Adipose tissue (tissue), 3 donors: Measurements from ENCODE around the gene RPS27. TPM values are rescaled to one million over a fixed set of nuclear protein-coding genes. Genes with fewer than 3 reads are reported as not detected.

Source experiments
- H3K27ac ChIP-seq: one replicate; pipeline ENCODE4 v1.5.1; 2013; ENCODE audit warnings: low read depth, low read length
- WGBS, 3 donors: extraction: QIAGEN DNeasy Blood & Tissue Kit; methylation state at CpG; one replicate each; pipeline ENCODE4 v1.1.7; 2013; 5-methylcytosine and 5-hydroxymethylcytosine counted together
- polyA plus RNA-seq, 3 donors: library from polyadenylated mRNA; stranded (reverse); fragments of 200-250 nt; gene quantifications; one replicate each; pipeline ENCODE4 v1.2.3, GENCODE V29; 2013
- donor health status: healthy with polysubstance abuse.
- donor health status: Bipolar disorder and iron deficiency.
- donor health status: healthy.

The RPS27 gene
- polyA plus RNA-seq, result over 10,000 TPM in 2 of 3 donors, 1,000 to 10,000 TPM in 1; 8,955 to 19,190 (median 11,429) TPM

DNA sequence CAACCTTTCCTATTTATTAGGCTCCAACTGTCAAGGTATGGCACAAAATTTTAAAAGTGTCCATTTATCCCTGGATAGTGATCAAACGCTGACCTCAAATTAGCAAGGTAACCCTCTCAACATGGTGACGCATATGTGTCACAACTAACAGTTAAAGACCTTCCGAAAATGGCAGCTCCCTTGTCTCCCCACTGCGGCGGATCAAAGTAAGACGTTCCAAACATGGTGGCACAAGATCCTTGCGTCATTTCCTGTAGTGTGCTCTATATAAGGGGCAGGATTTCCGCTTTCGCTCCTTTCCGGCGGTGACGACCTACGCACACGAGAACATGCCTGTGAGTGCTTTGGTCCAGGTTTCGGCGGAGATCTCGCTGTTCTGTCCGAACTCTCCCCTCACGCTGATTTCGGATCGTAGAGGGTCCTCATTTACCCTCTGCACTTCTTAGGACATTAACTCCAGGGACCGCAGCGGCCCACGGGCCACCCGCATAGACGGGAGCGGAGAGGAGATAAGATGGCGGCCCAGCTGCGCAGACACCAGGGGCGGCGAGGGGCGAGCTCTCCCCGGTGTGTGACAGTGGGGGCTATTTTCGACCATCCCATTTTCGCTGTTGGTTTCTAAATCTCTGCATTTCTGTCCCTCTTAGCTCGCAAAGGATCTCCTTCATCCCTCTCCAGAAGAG is at the start of gene RPS27:
Gene RPS27, plus strand, starts transcription at position 295 of the 683 bp plus-strand sequence. Its CDS starts 35 bp downstream, at position 330.
- WGBS, 3 donors, result 0% methylated on average over 35 to 36 of the region's 36 CpGs
- H3K27ac ChIP-seq, result peak within 1 kb of the TSS; percentile 83

DNA sequence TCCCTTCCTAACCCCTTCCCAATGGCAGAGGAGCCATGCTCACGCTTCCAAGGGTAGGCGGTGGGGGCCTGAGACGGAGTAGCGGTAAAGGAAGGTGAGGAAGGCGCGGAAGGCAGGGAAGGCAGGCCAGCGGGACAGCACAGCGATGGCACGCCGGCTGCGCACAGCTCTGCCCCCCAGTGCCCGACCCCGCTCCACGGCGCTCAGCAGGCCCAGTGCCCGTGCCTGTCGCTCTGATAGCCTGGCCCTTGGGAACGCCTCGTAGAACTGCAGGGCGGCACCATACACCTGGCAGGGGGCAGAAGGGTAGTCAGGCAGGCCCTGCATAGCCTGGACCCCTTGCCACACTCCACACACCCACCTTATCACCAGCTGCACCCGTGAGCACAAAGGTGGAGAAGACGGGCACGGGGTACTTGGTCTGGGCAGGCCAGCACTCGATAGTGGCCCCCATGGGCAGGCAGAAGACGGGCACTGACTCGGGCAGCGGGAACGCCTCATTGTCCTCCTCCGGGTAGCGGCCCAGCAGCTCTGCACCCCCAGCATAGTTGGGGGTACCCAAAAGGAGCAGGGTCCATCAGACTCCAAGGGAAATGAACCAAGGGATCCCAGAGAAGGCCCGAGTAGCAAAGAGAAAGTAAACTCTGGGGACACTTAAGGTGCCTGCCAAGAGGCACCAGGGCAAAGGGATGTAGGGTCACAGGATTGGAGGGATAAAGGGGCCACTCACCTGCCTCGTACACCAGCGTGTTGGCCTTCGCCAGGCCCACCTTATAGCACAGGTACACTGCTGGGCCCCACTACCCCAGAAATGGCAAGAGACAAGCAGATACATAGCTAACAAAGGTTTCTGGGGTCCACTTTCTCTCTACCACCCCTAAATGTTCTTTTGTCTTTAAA is 48.5 kb upstream of the RPS27 start:
- WGBS, 3 donors, result 94 to 96% (median 95%) methylated on average over 32 to 34 of the region's 34 CpGs
- no peak overlapping the region for H3K27ac ChIP-seq

DNA sequence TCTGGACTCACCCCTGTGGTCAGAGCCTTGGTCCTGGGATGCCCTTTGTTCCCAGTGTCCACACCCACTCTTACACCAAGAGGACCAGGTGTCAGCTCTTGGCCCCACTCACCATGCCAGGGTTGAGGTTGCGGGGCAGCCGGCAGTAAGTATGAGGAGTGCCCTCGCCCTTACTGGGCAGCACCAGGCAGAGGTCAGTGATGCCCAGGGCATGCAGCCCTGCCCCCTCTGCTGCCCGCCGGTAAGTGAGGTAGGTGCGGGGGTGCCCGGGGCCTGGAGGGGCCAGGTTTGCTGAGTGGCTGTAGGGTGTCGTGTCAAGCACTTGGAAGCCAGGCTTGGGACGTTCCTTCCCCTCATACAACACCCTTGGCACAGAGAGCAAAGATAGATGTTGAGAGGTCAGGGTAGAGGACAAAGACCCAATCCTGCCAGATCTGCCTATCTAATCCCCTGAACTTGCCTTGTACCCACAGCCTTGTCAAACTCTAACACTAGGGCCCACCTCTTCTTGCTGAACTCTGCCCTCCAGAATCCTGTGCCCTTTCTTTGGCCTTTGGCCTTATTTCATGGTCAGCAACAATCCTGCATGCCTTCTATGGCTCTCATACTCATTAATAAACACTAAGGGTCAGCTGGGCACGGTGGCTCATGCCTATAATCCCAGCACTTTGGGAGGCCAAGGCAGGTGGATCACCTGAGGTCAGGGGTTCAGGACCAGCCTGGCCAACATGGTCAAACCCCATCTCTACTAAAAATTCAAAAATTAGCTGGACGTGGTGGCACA is 47.6 kb upstream of the RPS27 start:
- no peak overlapping the region for H3K27ac ChIP-seq
- 85 to 92% (median 88%) methylated on average over 11 of the region's 11 CpGs for WGBS, 3 donors

DNA sequence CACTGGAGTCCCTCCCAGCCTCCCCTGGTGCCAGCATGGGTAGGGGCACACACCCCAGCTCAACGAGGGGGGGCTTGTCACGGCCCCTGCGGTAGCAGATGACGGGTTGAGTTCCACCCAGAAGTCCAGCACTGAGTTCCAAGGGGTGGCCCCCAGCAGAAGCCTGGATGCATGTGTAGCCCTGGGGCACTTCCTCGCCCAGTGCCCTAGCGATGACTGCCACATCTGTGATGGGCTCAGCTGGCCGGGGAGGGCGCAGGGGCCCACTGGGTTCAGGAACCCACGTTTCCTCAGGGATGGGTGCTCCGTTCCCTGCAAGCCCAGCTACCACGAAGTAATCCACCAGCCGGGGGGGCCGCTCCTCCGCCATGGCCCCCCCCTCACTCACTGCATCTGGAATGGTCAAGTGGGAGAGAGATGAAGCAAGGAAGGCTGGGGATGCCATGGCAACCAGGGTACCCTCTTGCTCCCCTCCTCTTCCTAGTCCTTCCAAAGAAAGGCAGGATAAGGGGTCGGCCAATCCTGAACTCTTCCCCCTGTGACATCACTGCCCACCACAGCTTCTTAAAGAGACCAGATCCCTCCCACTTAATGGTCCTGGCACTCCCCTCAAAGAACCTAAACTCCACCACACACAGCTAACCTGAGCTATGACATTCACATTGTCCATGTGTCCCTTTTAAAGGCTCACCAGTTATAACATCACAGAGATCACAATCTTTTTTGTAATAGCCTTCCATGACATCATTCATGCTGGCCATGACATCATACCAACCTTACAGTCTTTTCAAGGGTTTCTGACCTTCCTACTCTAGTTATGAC is 46.3 kb upstream of the RPS27 start:
- WGBS, 3 donors, result 73 to 83% (median 74%) methylated on average over 15 of the region's 15 CpGs
- H3K27ac ChIP-seq, result no peak overlapping the region

DNA sequence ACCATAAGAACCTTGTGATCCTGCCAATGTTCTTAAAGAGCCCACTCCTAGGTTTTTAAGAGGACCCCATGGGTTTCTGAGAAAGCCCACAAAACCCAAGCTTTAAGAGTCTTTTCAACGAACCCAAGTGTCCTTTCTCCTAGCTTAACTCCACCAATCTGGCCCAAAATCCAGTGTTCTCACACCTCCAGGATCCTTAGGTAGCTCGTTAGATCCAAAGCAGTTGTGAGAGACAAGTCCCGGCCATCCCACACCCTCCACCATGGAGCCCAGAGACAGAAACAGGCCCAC is 45.8 kb upstream of the RPS27 start:
- H3K27ac ChIP-seq, result peak overlapping the region; percentile 91
- 38 to 74% (median 45%) methylated on average over 3 of the region's 3 CpGs for WGBS, 3 donors

DNA sequence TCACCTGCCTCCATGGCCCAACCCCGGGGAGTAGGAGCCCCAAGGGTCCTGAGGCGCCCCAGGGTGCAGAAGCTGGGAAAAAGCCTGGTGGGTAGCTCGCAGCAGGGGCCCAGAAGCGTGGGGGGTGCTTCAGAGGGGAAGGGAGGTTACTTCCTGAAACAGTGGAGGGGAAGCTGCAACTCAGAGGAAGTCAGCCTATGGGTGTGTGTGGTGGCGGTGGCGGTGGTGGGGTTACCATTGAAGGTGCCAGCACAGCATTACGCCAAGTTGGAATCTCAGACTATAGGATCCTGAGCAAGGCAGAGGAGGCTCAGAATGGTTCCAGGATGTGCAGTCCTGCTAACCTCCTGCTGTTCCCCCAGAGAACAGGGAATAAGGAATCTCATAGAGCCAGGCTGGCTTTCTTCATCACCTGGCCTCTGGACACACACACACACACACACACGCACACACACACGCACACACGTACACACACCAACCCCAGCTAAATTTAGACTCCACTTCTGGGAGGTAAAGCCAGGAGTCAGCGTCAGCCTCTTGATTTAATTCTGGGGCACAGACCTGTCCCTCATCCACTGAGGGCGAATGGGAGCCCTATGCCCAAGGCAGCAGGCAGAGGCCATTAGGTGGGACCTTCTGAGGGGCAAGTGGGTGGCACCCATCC is 45.3 kb upstream of the RPS27 start:
- H3K27ac ChIP-seq, result peak overlapping the region; percentile 91
- 21 to 38% (median 23%) methylated on average over 12 of the region's 12 CpGs for WGBS, 3 donors

DNA sequence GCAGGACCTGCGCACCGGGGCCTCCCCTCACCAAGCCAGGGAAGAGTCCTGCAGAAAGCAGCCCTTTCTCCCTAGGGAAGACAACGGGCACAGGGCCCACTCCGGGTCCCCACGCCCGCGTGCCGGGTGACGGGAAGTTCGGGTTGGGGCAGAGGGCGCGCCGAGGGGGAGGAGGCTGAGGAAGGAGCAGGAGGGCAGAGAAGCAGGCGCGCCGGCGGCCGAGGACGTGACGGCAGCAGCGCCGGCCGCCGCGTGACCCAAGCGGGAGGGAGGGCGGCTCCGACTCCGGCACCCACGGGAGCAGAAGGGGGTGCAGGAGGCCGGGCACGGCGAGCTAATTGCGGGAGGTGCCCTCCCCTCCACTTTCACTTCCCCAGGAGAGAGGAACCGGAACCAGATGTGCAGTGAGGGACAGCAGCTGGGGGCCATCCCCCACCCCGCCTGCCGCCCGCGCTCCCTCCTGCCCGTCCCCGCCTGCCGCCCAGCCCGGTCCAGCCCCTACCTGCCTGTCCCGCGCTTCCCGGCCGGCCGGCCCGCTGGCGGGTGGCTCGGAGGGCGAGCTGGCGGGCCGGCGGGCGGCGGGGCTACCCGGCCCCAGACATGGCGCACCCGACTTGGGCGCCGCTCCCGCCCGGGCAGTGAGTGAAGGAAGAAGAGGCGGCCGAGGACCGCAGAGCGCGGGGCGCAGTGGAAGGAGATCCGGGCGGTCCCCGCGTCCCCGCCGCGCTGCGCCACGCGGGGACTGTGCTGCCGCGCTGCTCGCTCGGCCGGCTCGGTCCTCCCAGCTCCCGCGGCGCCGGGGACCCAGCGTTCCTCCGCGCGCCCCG is 44.6 kb upstream of the RPS27 start:
- 0 to 1% (median 1%) methylated on average over 62 to 95 of the region's 95 CpGs for WGBS, 3 donors
- H3K27ac ChIP-seq, result peak overlapping the region; percentile 97

DNA sequence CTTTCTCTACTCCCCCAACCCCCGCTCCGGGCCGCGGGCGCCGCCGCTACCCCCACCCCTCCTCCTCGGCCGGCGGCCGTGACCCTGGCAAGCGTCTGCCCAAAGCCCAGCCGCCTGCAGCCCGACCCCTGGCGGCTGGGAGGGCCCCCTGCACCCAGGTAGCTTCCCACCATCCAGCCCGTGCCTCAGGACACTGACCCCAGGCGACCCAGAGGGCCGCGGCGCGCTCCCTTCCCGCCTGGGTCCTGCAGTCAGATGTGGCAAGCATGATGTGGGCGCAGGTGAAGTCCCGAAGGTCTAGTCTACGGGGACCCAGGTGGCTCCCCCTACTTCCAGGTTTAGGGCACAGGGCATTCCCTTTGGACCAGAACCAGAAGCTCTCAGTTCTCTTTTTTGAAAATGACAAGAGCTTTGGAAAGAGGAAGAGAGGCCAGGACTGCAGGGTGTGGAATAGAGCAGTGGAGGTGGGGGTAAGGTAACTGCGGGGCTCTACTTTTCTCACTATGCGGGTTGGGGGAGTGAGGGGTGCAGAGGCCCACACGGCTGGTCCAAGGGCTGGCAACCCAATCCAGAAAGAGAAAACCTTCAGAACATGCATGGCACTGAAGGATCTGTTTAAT is 43.8 kb upstream of the RPS27 start, which contains the start of gene DENND4B:
Gene DENND4B, minus strand, starts transcription at position 97 of the 620 bp plus-strand sequence. CDS start 2,344 bp downstream, outside the sequence.
- peak within 1 kb of the TSS; percentile 97 for H3K27ac ChIP-seq
- 7 to 17% (median 9%) methylated on average over 17 to 28 of the region's 28 CpGs for WGBS, 3 donors

DNA sequence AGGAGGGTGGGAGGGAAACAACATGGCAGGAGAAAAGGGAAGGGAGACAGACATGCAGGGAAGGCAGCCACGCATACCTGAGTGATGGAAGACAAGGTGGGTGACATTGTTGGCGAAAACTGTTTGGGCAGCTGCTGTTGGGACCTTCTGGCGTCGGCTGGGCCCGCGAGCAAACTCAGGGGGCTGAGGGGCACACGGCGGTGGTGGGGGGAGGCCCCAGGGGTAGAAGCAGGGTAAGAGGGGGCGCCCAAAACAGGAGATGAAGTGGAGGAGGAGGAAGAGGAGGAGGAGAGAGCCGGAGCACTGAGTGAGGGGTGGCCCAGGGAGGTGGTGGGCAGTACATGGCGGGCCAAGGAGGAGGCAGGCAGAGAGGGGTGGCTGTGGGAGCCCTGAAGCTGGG is 39.4 kb upstream of the RPS27 start:
- H3K27ac ChIP-seq, result no peak overlapping the region
- 92 to 96% (median 94%) methylated on average over 11 of the region's 11 CpGs for WGBS, 3 donors

DNA sequence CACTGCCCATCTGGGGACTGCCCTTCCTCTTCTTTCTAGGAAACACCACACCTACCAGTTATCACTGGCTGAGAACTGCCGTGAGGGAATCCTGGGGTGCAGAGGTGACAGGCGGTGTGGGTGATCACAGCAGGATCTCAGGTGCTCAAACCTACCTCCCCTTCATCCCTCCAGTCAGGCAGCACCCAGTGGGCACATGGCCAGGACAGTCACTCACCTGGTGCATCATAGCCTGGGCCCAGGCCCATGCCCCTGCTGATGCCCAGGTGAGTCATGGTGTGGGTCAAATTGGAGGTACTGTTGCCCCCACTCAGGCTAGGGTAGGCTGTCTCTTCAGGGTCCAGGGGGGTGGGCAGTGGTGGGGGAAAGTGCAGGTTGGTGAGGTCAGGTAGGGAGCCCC is 38.8 kb upstream of the RPS27 start:
- WGBS, 3 donors, result 97 to 100% (median 100%) methylated on average over 2 of the region's 2 CpGs
- H3K27ac ChIP-seq, result no peak overlapping the region

DNA sequence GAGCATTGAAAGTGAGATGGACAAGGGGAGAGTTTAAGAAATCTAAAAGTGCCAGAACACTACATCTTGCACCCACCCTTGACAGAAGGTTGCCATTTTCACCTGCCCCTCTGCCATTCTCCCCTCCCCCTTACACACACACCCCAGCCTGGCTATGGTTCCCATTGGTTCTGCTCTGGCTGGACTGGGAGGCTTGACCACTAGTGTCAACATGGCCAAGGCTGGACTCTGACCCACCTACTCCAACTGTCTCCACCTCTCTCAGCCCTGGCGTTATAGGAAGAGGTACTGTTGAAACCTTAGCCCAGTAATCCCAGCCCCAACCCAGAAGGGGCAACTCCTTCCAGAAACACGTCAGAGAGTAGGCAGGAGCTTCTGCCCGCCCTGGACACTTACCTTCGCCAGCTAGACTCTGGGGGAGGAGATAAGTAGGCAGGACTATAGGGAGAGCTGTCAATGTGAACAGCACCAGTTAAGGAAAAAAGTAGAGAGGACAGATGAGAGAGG is 36.6 kb upstream of the RPS27 start:
- no peak overlapping the region for H3K27ac ChIP-seq
- WGBS, 3 donors, result 67 to 74% (median 68%) methylated on average over 4 of the region's 4 CpGs

DNA sequence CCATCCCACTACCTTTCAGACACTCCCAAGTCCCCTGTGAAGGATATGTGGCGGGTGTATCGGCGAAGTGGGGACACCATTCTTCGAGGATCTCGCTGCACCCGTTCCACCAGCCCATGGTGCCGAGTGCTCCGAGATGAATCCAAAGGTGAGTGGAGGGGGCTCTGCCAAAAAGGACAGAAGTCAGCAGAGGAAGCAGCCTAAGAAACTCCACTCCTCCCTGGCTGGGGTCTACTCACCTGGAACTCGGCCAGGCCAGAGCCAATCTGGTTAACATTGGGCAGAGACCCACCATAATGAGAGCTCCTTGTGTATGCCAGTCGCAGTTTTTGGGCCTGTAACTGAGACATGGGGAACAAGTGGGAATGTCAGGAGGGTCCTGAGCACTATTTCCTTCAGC is 35.7 kb upstream of the RPS27 start:
- WGBS, 3 donors, result 94% methylated on average over 10 of the region's 10 CpGs
- H3K27ac ChIP-seq, result no peak overlapping the region

DNA sequence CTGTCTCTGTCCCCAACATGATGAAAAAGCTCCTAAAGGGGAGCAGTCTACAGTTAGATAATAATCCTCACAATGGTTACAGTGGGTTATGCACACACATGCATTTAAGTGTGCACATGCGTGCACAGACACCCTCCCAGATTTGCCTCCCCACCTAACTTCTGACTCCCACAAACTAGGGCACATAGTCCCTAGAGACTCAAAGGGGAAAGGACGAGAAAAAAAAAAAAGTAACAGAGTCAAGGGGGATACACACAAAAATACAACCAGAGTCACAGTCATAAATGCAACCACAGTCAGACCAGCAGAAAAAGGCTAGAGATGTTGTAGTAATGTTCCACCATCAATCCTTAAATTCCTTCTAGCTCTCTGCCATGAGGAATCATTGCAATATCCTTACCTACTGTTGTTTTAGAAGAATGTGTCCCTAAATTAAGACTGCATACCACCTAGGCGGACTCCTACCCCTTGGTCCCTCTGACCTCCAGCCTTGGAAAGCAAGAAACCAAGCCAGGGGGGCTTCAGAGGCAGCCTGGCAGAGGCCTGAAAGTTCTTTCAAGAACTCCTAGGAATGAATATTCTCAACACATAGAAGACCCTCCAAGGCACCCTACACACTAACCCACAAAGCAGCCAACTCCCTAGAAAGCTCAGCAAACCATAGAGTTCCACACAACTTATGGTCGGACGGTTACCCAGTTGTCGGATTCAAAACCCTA is 33.4 kb upstream of the RPS27 start:
- no peak overlapping the region for H3K27ac ChIP-seq
- WGBS, 3 donors, result 24 to 30% (median 28%) methylated on average over 6 of the region's 6 CpGs

DNA sequence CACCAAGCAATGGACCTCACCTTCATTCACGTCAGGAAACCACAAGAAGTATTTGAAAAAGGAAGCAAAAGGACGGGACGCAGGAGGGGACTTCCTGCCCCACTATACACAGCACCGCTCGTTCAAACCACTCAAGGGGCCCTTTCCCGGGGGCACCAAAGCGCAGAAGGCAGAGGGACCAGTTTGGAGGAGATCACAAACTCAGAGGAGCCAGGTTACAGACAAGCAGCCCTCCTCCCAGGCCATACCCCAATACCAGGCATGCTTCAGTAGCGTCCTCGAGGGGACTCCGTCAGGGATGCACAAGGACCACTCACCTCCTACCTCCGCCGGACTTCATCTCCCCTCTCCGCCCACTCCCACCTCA is 32.8 kb upstream of the RPS27 start:
- H3K27ac ChIP-seq, result no peak overlapping the region

DNA sequence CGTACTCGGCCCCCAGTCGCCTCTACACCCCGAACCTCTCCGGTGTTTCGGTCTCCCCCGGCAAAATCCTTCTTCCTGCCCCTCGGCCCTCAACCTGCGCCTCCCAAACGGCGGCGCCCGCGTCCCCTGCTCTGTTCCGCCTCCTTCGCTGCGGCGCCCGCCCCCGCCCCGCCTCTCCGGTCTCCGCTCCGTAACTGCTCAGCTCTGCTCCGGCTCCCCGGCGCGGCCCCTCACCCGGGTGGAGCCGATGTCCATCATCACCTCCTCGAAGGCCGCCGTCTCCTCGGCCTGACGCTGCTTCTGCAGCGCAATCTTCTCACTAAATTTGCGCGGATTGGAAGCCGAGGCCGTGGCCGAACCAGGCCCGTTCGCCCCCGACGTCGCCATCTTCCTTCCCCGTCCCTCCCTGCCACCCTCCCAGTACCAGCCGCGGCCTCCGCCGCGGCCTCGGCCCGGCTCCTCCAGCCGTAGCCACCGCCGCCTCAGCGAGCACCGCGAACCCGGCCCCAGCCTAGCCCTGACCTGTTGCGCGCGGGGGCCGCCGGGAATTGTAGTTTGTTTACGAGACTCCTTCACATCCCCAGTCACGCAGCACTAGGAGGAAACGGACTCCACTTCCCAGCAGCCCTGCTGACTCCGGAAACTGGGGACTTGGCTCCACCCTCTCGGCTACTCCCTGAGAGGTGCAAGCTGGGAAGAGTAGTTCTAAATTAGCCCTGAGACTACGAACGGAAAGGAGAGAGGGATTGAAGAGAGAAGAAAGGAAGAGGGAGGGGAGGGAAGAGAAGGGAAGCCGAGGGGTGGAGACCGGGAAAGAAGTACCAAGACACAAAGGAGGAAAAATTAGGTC is 32.2 kb upstream of the RPS27 start, which contains the start of gene CRTC2:
Gene CRTC2, minus strand, starts transcription at position 502 of the 850 bp plus-strand sequence. Its CDS starts 115 bp downstream, at position 387.
- H3K27ac ChIP-seq, result peak within 1 kb of the TSS; percentile 62
- 0% methylated on average over 74 of the region's 75 CpGs for WGBS, 3 donors

More for the DNA sequence above, 32.8 kb upstream of the RPS27 start:
- WGBS, 3 donors, result 0 to 1% (median 0%) methylated on average over 13 of the region's 13 CpGs
